ENCODE measurements around the gene TULP1. TPM values are rescaled to one million over a fixed set of nuclear protein-coding genes. Genes with fewer than 3 reads are reported as not detected.

The TULP1 gene
- total RNA-seq, 2 donors from 2014 or later, result 0.27 TPM; not detected in 1

DNA sequence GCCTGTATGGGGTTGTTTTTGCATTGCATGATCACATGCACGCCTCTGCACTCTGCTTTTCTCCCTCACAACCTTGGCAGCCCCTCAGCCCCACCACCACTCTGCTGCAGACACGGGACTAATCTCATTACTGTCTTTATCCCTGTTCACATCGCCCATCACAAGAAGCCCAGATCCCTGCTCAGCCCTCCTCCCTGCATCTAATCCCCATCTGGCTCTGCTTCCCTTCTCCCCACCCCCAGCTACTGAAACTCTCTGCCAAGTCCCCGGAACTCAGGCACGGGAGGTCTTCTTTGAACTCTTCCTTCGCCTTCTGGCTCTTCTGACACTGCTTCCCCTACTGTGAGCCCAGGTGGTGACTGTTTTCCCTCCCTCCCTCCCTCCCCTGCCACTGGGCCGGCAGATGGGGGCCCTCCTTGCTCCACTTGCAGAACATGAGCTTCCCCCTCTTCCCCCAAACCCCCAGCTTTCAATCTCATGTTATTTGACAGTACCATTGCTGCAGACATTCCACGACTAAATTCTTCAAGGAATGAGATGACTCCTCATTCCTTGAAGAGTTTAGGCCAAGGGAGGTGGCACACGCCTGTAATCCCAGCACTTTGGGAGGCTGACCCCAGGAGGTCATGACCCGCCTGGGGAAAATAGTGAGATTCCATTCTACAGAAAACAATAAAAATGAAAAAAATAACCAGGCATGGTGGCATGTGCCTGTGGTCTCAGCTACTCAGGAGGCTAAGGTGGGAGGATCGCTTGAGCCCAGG lies 21.9 kb upstream of the TULP1 start:
- H3K4me3 ChIP-seq, result no peak overlapping the region
- TF ChIP-seq POLR2AphosphoS5 (IDR thresholded peaks at IDR 0.05), result no peak
- no peak for TF ChIP-seq POLR2A (IDR thresholded peaks at IDR 0.05)
- TF ChIP-seq, protein P1, sequence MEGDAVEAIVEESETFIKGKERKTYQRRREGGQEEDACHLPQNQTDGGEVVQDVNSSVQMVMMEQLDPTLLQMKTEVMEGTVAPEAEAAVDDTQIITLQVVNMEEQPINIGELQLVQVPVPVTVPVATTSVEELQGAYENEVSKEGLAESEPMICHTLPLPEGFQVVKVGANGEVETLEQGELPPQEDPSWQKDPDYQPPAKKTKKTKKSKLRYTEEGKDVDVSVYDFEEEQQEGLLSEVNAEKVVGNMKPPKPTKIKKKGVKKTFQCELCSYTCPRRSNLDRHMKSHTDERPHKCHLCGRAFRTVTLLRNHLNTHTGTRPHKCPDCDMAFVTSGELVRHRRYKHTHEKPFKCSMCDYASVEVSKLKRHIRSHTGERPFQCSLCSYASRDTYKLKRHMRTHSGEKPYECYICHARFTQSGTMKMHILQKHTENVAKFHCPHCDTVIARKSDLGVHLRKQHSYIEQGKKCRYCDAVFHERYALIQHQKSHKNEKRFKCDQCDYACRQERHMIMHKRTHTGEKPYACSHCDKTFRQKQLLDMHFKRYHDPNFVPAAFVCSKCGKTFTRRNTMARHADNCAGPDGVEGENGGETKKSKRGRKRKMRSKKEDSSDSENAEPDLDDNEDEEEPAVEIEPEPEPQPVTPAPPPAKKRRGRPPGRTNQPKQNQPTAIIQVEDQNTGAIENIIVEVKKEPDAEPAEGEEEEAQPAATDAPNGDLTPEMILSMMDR (IDR thresholded peaks at IDR 0.05), result no peak
- no peak for DNase-seq (ENCODE audit: low spot score)
- no peaks in the 10 kb centered on the region for H3K9me3 ChIP-seq
- WGBS, result 35% methylated on average over 11 of the region's 11 CpGs
- no peak overlapping the region for H3K27ac ChIP-seq
- no peaks in the 10 kb centered on the region for H3K4me1 ChIP-seq (replicated peaks)
- no peaks in the 10 kb centered on the region for H3K27me3 ChIP-seq (replicated peaks; ENCODE audit: insufficient read depth)
- H3K36me3 ChIP-seq, result no peaks in the 10 kb centered on the region
- intact Hi-C loops (cut with DNase I), result no loop called here

DNA sequence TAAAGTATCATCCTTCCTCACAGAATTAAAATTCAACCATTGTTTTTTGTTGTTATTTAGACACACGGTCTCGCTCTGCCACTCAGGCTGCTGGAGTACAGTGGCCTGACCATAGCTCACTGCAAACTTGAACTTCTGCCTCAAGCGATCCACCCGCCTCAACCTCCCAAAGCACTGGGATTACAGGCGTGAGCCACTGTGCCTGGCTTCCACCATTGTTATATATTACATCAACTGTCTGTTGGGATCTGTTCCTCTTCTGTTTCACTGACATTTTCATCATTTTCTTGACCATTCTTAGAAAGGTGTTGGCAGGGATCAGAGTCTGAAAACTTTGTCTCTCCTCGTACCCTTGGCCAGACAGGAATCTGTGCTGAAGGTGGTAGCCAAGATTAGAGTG lies 21.3 kb upstream of the TULP1 start:
- WGBS, result 69% methylated on average over 6 of the region's 6 CpGs
- H3K27ac ChIP-seq, result no peak overlapping the region
- no peaks in the 10 kb centered on the region for H3K9me3 ChIP-seq
- H3K4me3 ChIP-seq, result no peak overlapping the region
- no peaks in the 10 kb centered on the region for H3K4me1 ChIP-seq (replicated peaks)
- TF ChIP-seq POLR2A (IDR thresholded peaks at IDR 0.05), result no peak
- TF ChIP-seq, protein P1 (IDR thresholded peaks at IDR 0.05), result no peak
- H3K27me3 ChIP-seq (replicated peaks; ENCODE audit: insufficient read depth), result no peaks in the 10 kb centered on the region
- no peaks in the 10 kb centered on the region for H3K36me3 ChIP-seq
- no peak for DNase-seq (ENCODE audit: low spot score)
- intact Hi-C loops (cut with DNase I), result no loop called here

DNA sequence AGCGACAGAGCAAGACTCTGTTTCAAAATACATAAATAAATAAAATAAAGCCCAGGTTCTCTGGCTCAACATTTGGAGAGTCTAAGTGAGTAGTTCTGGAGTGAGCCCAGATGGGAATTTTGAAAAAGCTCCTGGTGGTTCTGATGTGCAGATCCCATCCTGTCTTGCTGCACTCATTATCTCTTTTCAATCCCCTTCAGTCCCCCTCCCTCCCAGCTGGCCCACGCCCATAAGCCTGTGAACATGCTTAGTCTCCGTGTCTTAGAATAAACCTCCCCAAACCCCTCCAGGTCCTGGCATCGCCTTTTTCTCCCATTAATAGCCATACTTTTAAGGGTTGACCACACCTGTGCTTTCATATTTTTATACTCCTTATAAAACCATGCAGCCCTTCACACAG lies 19.4 kb upstream of the TULP1 start:
- H3K4me3 ChIP-seq, result no peak overlapping the region
- H3K4me1 ChIP-seq (replicated peaks), result no peaks in the 10 kb centered on the region
- no peaks in the 10 kb centered on the region for H3K9me3 ChIP-seq
- TF ChIP-seq POLR2AphosphoS5 (IDR thresholded peaks at IDR 0.05) (no peak), POLR2A (IDR thresholded peaks at IDR 0.05) (no peak)
- TF ChIP-seq, protein P1 (IDR thresholded peaks at IDR 0.05), result no peak
- H3K27ac ChIP-seq, result no peak overlapping the region
- intact Hi-C loops (cut with DNase I), result no loop called here
- no peaks in the 10 kb centered on the region for H3K27me3 ChIP-seq (replicated peaks; ENCODE audit: insufficient read depth)
- H3K36me3 ChIP-seq, result no peaks in the 10 kb centered on the region
- WGBS, result 73% methylated on average over 4 of the region's 4 CpGs
- no peak for DNase-seq (ENCODE audit: low spot score)

GRCh38 chr6:35524380-35525020 lies 11.8 kb upstream of the TULP1 start:
- Histone ChIP-seq H3K27me3 (replicated peaks; ENCODE audit: insufficient read depth) (no peaks in the 10 kb centered on the region), H3K4me1 (replicated peaks) (no peaks in the 10 kb centered on the region), H3K36me3 (no peaks in the 10 kb centered on the region), H3K27ac (no peak overlapping the region), H3K4me3 (no peak overlapping the region), H3K9me3 (no peaks in the 10 kb centered on the region)
- 87% methylated on average over 3 of the region's 3 CpGs for WGBS
- TF ChIP-seq POLR2AphosphoS5 (IDR thresholded peaks at IDR 0.05) (no peak), POLR2A (IDR thresholded peaks at IDR 0.05) (no peak)
- TF ChIP-seq, protein P1 (IDR thresholded peaks at IDR 0.05), result no peak
- intact Hi-C loops (cut with DNase I), result loop anchor here (5.0 to 10.0 kb wide), 2 partner anchors 58 to 120 kb away; no protein-coding TSS in a partner anchor
- no peak for DNase-seq (ENCODE audit: low spot score)
